ENCODE results near the gene OTC.

GRCh38 chrX:38311743-38312142, 40.7 kb upstream of the OTC start:
- TF ChIP-seq CTCF (IDR thresholded peaks at IDR 0.05): no peak
- TF ChIP-seq EZH2phosphoT487 (IDR thresholded peaks at IDR 0.05): no peak
- no peak for TF ChIP-seq EZH2 (IDR thresholded peaks at IDR 0.05)
